MCF 10A (cell line): ENCODE results near the gene HSPA5. TPM values are rescaled to one million over a fixed set of nuclear protein-coding genes. Genes with fewer than 3 reads are reported as not detected.
A peak's percentile ranks its signal among the peaks of the same experiment; 100 is the strongest.
"Not testable (repeated sequence)": the region's sequence is repeated elsewhere in the genome, so short reads cannot be mapped to it uniquely, and the experiment has no call there.

ENCODE experiments used
- Bru-seq: library from RNA; stranded (reverse); fragments of 400-500 nt; gene quantifications from one replicate; lab custom pipeline; 2021; lab: Mats Ljungman, UMichigan
- BruChase-seq, 2 experiments: library from RNA; stranded (reverse); fragments of 400-500 nt; gene quantifications; one replicate each; lab custom pipeline; 2021; lab: Mats Ljungman, UMichigan
- BruUV-seq: library from RNA; stranded (reverse); fragments of 400-500 nt; replicated peaks from 2 replicates; lab custom pipeline; 2021; lab: Mats Ljungman, UMichigan
- CTCF ChIA-PET: fragments of 300-600 bp; sonication (Branson Sonifier 250); formaldehyde crosslinking; extraction: SDS; loops from one replicate; lab custom pipeline; 2021; ENCODE audit warnings: antibody characterized with exemption, inconsistent platforms; lab: Yijun Ruan, JAX
- POLR2A ChIA-PET: fragments of 300-600, 350-650 bp; sonication (Branson Sonifier 250); formaldehyde crosslinking; extraction: SDS; loops from one replicate; lab custom pipeline; 2020; ENCODE audit warnings: antibody characterized with exemption, inconsistent platforms; lab: Yijun Ruan, JAX
- DNase-seq: peaks from one replicate; pipeline ENCODE4 v3.0.0-alpha.2; 2018; ENCODE audit not compliant: unreplicated experiment
- H3K27ac Mint-ChIP-seq: one replicate; pipeline ENCODE4 v1.8.0; 2022; ENCODE audit warnings: mild to moderate bottlenecking, low read depth, mixed read lengths; ENCODE audit not compliant: unreplicated experiment
- H3K27me3 Mint-ChIP-seq: one replicate; pipeline ENCODE4 v1.8.0; 2022; ENCODE audit warnings: mixed read lengths; ENCODE audit not compliant: insufficient read depth, unreplicated experiment
- H3K36me3 Mint-ChIP-seq: one replicate; pipeline ENCODE4 v1.8.0; 2022; ENCODE audit warnings: mild to moderate bottlenecking, moderate library complexity, mixed read lengths; ENCODE audit not compliant: insufficient read depth, unreplicated experiment
- H3K4me1 Mint-ChIP-seq: one replicate; pipeline ENCODE4 v1.8.0; 2022; ENCODE audit warnings: mixed read lengths; ENCODE audit not compliant: insufficient read depth, unreplicated experiment
- H3K4me3 Mint-ChIP-seq: one replicate; pipeline ENCODE4 v1.8.0; 2022; ENCODE audit warnings: mild to moderate bottlenecking, moderate library complexity, mixed read lengths; ENCODE audit not compliant: unreplicated experiment
- H3K9me3 Mint-ChIP-seq: one replicate; pipeline ENCODE4 v1.8.0; 2022; ENCODE audit warnings: mixed read lengths; ENCODE audit not compliant: unreplicated experiment
- CTCF ChIP-seq: fragments of 200-600 bp; IDR thresholded peaks from one replicate; pipeline ENCODE4 v1.8.0; 2022; ENCODE audit warnings: antibody characterized with exemption, mild to moderate bottlenecking; ENCODE audit not compliant: unreplicated experiment
- intact Hi-C: fragments of 100-400 bp; cut with micrococcal nuclease; formaldehyde crosslinking; loops from 2 replicates; pipeline ENCODE4 v1.14.1; 2022
- long read RNA-seq: library from polyadenylated mRNA; stranded (forward); transcript quantifications from one replicate; pipeline ENCODE4 v2.0.0, GENCODE V29; 2022
- total RNA-seq: library from RNA; stranded (reverse); gene quantifications from 2 replicates; pipeline ENCODE4 v1.2.3, GENCODE V29; 2022

HSPA5 gene
- total RNA-seq (1,165 and 1,788 TPM in 2 replicates), Bru-seq, nascent RNA (percentile 100 among the genes with signal in this experiment), BruChase-seq, experiment 1, labeled RNA remaining after a 6-hour chase (percentile 100 among the genes with signal in this experiment), BruChase-seq, experiment 2, labeled RNA remaining after a 2-hour chase (percentile 100 among the genes with signal in this experiment)
- long read RNA-seq, transcript HSPA5-201 (8 exons, 3,908 nt), result major isoform, 5,717 of 6,031 reads
- long read RNA-seq, partial matches to known transcripts, result 250 of 6,031 reads
- long read RNA-seq, other reads (novel, unspliced or antisense), result 64 of 6,031 reads

GRCh38 chr9:125241000-125241862, at the start of gene HSPA5:
Gene HSPA5 (minus strand): TSS chr9:125241343. CDS start chr9:125241126, 217 bp downstream.
- H3K27me3 Mint-ChIP-seq, result no peaks in the 10 kb centered on the region
- H3K9me3 Mint-ChIP-seq, result no peaks in the 10 kb centered on the region
- peak; percentile 100 for DNase-seq
- H3K4me1 Mint-ChIP-seq, result peaks cover 27% of the 10 kb centered on the region
- peak within 1 kb of the TSS; percentile 90 for H3K27ac Mint-ChIP-seq
- intact Hi-C loops, result loop anchor here (2.0 kb wide), 1 partner anchor 86 kb away; no protein-coding TSS in a partner anchor
- BruUV-seq, result no TSS peak
- no peak for TF ChIP-seq CTCF
- peaks cover 54% of the 10 kb centered on the region for H3K36me3 Mint-ChIP-seq
- ChIA-PET CTCF (interaction anchor here (0.6 to 1.2 kb wide), 6 partner anchors 20 to 386 kb away, joined by 3 to 4 read pairs (median 3); partner anchors contain the start of gene GAPVD1), POLR2A (interaction anchor here (0.5 to 12.2 kb wide), 55 partner anchors 8 to 1567 kb away, joined by 3 to 138 read pairs (median 5); partner anchors contain the start of genes ARPC5L, GAPVD1, PPP6C and RABEPK)
- peak within 1 kb of the TSS; percentile 79 for H3K4me3 Mint-ChIP-seq

- intact Hi-C loops, H3K4me3 Mint-ChIP-seq, H3K4me1 Mint-ChIP-seq, H3K36me3 Mint-ChIP-seq, H3K9me3 Mint-ChIP-seq, POLR2A ChIA-PET, DNase-seq, BruUV-seq, H3K27me3 Mint-ChIP-seq, H3K27ac Mint-ChIP-seq: not testable (repeated sequence)
- CTCF ChIA-PET, result interaction anchor here (0.6 to 0.7 kb wide), 2 partner anchors 26 to 1916 kb away, joined by 3 read pairs; no protein-coding TSS in a partner anchor
These were observed 45.8 kb upstream of the HSPA5 start for GRCh38 chr9:125286935-125287433.

DNA sequence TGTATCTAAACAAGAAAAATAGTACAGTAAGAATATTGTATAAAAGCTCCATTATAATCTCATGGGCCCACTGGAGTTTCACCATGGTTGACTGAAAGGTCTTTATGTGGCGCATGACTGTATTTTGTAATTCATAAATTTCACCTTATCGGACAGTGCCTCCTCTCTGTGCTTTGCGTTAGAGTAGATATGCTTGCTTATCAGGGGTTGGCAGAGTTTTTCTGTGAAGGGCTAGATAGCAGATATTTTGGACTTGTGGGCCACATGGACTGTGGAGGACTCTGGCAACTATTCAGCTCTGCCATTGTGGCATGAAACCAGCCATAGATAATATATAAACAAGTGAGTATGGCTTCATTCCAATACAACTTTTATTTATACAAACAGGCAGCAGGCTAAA, 43.7 kb upstream of the HSPA5 start:
- no peaks in the 10 kb centered on the region for H3K27me3 Mint-ChIP-seq
- H3K9me3 Mint-ChIP-seq, result no peaks in the 10 kb centered on the region
- POLR2A ChIA-PET, result no interaction called here
- CTCF ChIA-PET, result no interaction called here
- no peak overlapping the region for H3K27ac Mint-ChIP-seq
- intact Hi-C loops, result no loop called here
- DNase-seq, result no peak
- no peaks in the 10 kb centered on the region for H3K4me1 Mint-ChIP-seq
- H3K4me3 Mint-ChIP-seq, result no peak overlapping the region
- BruUV-seq, result no TSS peak
- TF ChIP-seq CTCF, result no peak
- no peaks in the 10 kb centered on the region for H3K36me3 Mint-ChIP-seq

DNA sequence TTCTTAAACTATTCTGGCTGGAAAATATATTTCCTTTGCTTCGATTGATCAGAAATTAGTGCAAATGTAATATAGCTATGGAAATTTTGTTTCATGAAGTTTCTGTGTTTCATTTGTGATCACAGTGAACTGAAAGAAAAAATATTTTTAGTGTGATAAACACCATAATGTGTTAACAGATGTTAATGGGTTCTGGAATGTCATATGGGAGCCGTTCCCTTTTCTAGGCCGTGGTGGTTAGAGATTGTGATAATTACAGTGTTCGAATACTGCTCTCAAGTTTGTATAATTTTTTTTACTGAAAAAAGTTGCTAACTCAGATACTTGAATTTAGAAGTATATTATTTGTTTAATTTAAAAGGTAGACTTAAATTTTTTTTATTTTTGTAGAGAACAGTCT, 39.8 kb upstream of the HSPA5 start:
- CTCF ChIA-PET, result interaction anchor here (0.6 kb wide), 1 partner anchor 11 kb away, joined by 3 read pairs; no protein-coding TSS in a partner anchor

More for the DNA sequence above, 39.8 kb upstream of the HSPA5 start:
- no TSS peak for BruUV-seq
- H3K4me1 Mint-ChIP-seq, result no peaks in the 10 kb centered on the region
- no peaks in the 10 kb centered on the region for H3K9me3 Mint-ChIP-seq
- no peaks in the 10 kb centered on the region for H3K27me3 Mint-ChIP-seq
- no peak overlapping the region for H3K27ac Mint-ChIP-seq
- H3K4me3 Mint-ChIP-seq, result no peak overlapping the region
- peaks cover 21% of the 10 kb centered on the region for H3K36me3 Mint-ChIP-seq
- DNase-seq, result no peak
- TF ChIP-seq CTCF, result no peak
- POLR2A ChIA-PET, result interaction anchor here (0.6 to 1.5 kb wide), 3 partner anchors 19 to 45 kb away, joined by 3 to 6 read pairs (median 4); partner anchors contain the start of gene GAPVD1
- intact Hi-C loops, result no loop called here
